GM12873 (cell line): ENCODE results near the gene ARFGAP3.

Experiments used
- TF ChIP-seq, protein P1 (sequence below): IDR thresholded peaks from 2 replicates; pipeline ENCODE4 v1.5.1; 2012; ENCODE audit warnings: low read depth, mild to moderate bottlenecking, moderate library complexity, low read length, control low read depth; ENCODE audit not compliant: insufficient read depth; ENCODE audit errors: missing control alignments

ARFGAP3 gene

DNA sequence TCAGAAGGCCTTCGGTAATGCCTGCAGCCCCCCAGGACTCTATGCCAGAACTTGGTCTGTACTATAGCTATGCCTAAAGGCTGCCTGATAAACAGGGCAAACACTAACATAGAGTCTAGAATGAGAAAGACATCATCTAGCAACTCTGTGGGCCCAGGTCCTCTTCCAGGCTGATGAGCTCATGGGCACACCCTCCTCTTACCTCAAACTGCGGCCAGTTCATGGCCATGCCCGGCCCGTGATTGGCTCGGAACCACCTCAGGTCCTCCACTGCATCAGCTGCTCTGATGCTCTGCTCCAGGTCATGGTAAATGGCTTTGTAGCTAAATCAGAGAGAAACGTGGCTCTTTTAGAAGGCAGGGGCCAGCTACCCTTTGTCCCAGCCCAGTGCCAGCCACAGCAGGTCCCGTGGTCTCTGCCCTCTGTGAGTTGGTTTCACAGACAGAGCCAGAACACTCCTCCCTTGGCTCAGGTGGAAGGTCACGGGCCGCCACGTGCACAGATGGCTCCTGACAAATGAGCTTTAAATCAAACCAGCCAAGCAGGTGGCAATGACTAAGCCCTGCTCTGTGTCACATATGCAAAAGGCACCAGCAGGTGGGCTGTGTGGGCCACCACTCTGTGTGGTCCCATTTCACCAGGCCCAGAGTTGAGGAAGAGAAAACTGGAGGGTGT is 25.0 kb upstream of the ARFGAP3 start:
- TF ChIP-seq, protein P1, sequence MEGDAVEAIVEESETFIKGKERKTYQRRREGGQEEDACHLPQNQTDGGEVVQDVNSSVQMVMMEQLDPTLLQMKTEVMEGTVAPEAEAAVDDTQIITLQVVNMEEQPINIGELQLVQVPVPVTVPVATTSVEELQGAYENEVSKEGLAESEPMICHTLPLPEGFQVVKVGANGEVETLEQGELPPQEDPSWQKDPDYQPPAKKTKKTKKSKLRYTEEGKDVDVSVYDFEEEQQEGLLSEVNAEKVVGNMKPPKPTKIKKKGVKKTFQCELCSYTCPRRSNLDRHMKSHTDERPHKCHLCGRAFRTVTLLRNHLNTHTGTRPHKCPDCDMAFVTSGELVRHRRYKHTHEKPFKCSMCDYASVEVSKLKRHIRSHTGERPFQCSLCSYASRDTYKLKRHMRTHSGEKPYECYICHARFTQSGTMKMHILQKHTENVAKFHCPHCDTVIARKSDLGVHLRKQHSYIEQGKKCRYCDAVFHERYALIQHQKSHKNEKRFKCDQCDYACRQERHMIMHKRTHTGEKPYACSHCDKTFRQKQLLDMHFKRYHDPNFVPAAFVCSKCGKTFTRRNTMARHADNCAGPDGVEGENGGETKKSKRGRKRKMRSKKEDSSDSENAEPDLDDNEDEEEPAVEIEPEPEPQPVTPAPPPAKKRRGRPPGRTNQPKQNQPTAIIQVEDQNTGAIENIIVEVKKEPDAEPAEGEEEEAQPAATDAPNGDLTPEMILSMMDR: no peak

DNA sequence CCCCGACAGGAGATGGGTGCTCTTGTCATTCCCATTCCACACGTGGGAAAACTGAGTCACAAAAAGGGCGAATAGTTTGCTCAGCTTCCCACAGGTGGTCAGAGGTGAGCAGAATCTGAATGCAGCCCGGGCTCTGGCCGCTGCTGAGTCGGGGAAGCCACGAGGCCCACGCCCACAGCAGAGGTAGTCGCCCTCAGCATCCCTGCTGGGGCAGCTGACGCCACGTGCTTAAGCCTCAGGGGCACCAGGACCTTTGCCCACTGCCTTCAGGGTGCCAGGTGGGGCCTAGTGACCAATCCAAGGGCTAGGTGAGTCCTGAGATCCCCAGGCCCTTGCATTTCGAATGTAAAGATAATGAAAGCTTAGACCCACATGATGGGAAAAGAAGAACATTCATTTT is 24.2 kb upstream of the ARFGAP3 start:
- TF ChIP-seq, protein P1: no peak

DNA sequence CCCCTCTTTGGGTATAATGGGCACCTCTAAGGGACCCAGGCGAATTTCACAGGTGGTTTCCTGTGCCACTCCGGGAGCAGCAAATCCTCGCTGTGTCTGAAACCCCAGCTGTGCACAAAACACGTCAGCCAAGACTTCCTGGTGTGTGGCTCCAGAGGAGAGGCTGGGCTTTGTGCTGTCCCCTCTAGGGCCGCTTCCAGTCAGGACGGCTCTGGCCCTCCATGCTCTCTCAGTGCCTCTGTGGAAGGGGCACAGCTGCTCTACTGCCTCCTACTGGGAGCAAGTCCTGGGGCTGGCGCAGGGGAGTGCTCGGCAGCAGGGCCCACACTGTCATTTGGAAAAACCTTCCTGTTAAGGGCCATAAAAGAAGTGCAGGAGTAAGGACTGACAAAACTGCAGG is 23.7 kb upstream of the ARFGAP3 start:
- TF ChIP-seq, protein P1: peak; percentile 26

DNA sequence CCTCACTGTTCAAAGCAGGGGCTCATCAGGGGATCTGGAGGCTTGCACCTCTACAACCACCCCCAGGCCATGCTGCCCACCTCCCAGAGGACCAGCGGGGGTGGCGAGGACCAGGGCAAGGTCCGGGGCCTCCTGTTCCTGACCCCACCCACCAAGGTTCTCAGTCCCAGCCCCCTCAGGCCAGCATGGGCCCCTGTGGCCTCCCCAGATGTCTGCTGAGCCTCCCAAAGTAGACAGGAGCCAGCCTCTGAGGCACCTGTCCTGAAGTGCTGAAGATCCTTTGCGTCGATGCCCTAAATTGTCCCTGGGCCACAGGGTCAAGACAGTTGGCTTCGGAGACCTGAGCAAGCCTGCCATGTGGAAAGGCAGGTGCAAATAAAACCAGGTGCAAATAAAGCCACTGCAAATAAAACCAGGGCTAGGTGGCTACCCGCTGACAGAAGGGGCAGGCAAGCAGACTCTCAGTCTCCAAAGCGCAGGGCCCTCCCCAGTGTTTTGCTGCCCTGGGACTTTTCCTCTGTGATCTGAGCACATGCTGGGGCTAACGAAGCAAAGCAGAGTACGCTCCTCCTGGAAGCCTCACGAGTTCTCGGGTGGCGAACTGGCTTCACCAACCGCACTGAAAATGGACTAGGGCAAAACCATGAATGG is 22.4 kb upstream of the ARFGAP3 start:
- TF ChIP-seq, protein P1: no peak

DNA sequence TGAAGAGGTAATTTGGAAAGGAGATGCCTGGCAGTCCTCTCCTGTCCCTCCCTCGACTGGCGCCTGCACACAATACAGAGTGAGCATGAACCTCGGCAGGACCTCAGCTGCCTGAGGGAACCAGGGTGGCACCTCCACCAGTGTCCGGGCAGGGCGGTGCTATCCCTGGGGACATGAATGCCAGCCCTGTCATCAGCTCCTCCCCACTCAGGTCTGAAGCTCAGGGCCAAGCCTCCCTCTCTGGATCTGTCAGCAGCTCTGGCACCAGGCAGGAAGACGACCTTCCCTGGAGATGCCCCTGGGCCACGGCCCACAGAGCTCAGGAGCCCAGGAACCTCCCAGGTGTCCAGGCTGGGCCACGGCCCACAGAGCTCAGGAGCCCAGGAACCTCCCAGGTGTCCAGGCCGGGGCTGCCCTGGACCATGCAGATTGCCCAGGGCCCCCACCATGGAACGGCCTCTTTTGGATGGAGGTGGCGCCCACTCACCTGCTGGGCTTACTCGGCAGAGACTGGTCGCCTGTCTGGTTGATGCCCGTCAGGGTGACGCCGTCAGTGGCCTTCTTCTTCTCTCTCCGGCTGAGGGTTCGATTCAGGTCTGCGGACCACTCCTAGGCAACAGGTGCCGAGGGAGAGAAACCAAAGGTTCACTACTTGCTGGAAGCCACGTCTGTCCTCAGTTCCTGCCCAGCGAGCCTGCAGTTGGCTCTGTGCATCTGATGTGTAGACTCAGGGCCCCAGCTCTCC is 21.7 kb upstream of the ARFGAP3 start:
- TF ChIP-seq, protein P1: no peak

DNA sequence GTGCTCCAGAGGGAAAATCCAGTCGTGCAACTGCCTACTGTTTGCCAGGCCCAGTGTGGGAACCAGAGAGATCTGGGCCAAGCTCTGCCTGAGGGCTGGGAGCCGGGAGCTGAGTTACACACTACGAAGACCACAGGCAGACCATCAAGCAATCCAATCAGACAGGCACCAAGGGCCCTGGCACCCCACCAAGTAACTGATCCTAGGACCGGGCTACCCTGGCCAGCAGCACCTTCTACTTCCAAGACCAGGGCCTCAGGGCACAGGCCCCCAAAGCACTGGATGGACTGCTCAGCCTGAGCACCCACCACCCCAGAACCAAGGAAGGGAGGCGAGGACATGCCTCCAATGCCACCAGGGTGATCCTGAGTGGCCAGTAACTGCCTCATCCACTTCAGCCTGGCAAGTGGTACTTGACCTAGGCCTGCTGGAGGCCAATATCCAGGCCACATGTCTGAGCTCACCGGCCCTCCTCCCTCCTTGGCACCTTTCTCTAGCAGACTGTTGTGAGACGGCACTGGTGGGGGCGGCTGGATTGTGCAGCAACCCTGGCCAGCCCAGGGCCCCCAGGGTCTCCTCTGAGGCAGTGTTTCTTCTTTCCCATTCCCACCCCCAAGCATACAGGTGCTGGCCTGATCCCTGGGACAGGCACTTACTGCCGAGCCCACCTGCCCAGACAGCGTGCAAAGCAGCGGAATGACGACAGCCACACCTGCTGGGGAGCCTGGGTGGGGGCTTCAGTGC is 20.7 kb upstream of the ARFGAP3 start:
- TF ChIP-seq, protein P1: no peak
